Neuron (in vitro differentiated cells): ENCODE results near the gene DCAF4.

Source experiments
- H2AFZ ChIP-seq: one replicate; pipeline ENCODE4 v1.6.1; 2013; ENCODE audit warnings: low read depth, mild to moderate bottlenecking, inconsistent platforms, low read length, moderate library complexity
- H3K27me3 ChIP-seq: one replicate; pipeline ENCODE4 v1.6.1; 2013; ENCODE audit warnings: low read length; ENCODE audit not compliant: insufficient read depth
- H3K36me3 ChIP-seq: one replicate; pipeline ENCODE4 v1.6.1; 2013; ENCODE audit warnings: low read length; ENCODE audit not compliant: insufficient read depth
- H3K4me1 ChIP-seq: one replicate; pipeline ENCODE4 v1.6.1; 2013; ENCODE audit warnings: low read length; ENCODE audit not compliant: insufficient read depth
- H3K4me3 ChIP-seq: 2 replicates; pipeline ENCODE4 v1.5.1; 2013; ENCODE audit warnings: mild to moderate bottlenecking, low read length, moderate library complexity
- H3K9me3 ChIP-seq: one replicate; pipeline ENCODE4 v1.6.1; 2013; ENCODE audit warnings: low read length

The DCAF4 gene

GRCh38 chr14:72926292-72927028 is at the start of gene DCAF4:
TSS of gene DCAF4 (plus strand) at chr14:72926464. CDS start at chr14:72937979, 11,515 bp downstream.
- no peaks in the 10 kb centered on the region for H3K27me3 ChIP-seq
- H3K9me3 ChIP-seq, result no peaks in the 10 kb centered on the region
- H3K4me3 ChIP-seq, result peak within 1 kb of the TSS; percentile 90
- peaks cover 2% of the 10 kb centered on the region for H3K4me1 ChIP-seq
- no peaks in the 10 kb centered on the region for H3K36me3 ChIP-seq
- H2AFZ ChIP-seq, result peak within 1 kb of the TSS; percentile 93

- no peaks in the 10 kb centered on the region for H3K27me3 ChIP-seq
- peaks cover 3% of the 10 kb centered on the region for H3K4me1 ChIP-seq
- H3K4me3 ChIP-seq, result no peak overlapping the region
- peak overlapping the region; percentile 36 for H2AFZ ChIP-seq
- H3K9me3 ChIP-seq, result no peaks in the 10 kb centered on the region
- no peaks in the 10 kb centered on the region for H3K36me3 ChIP-seq
Observed at GRCh38 chr14:72876710-72877063, 49.6 kb upstream of the DCAF4 start.

DNA sequence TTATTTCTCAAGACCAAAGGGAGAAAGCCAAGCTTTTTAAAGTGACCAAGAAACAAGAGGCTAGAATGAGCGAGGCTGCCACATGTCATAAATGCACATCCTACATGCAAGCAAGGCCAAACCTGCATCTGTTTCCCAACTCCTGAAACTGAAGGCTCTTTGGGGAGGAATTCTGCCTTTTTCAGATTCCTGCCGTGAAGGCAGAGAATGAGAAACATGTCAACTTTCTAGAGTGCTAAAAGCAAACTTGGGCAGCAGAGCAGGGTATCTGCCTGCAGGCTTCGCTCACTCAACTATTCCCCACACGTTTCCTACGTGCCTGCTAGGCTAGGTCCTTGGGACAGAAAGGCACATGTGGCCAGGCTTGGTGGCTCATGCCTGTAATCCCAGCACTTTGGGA is 47.5 kb upstream of the DCAF4 start:
- no peaks in the 10 kb centered on the region for H3K36me3 ChIP-seq
- H3K4me3 ChIP-seq, result no peak overlapping the region
- H2AFZ ChIP-seq, result no peak overlapping the region
- peaks cover 3% of the 10 kb centered on the region for H3K4me1 ChIP-seq
- no peaks in the 10 kb centered on the region for H3K9me3 ChIP-seq
- no peaks in the 10 kb centered on the region for H3K27me3 ChIP-seq

DNA sequence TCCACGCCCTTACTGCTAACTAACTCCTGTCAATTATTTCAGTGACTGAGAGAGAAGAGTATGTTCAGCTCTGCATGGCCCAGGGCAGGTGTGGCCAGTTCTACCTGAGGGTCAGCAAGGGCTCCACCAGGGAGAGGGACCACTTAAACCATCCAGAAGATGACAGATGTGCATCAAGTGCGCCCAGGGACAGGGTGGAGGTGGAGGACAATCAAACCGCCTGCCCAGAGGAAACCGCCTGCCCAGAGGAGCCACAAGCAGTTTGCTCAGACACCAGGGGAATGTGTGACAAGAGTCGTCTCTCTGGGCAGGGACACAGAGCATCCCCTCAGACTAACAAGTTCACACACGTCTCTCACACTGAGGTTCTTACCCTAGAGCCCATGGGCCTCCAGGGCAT is 46.8 kb upstream of the DCAF4 start:
- no peaks in the 10 kb centered on the region for H3K27me3 ChIP-seq
- H3K9me3 ChIP-seq, result no peaks in the 10 kb centered on the region
- no peak overlapping the region for H2AFZ ChIP-seq
- peaks cover 3% of the 10 kb centered on the region for H3K4me1 ChIP-seq
- no peak overlapping the region for H3K4me3 ChIP-seq
- H3K36me3 ChIP-seq, result no peaks in the 10 kb centered on the region

- no peaks in the 10 kb centered on the region for H3K27me3 ChIP-seq
- H3K4me1 ChIP-seq, result peaks cover 3% of the 10 kb centered on the region
- H3K4me3 ChIP-seq, result no peak overlapping the region
- H2AFZ ChIP-seq, result no peak overlapping the region
- H3K36me3 ChIP-seq, result no peaks in the 10 kb centered on the region
- no peaks in the 10 kb centered on the region for H3K9me3 ChIP-seq
Observed at GRCh38 chr14:72880164-72880563, 46.1 kb upstream of the DCAF4 start.

DNA sequence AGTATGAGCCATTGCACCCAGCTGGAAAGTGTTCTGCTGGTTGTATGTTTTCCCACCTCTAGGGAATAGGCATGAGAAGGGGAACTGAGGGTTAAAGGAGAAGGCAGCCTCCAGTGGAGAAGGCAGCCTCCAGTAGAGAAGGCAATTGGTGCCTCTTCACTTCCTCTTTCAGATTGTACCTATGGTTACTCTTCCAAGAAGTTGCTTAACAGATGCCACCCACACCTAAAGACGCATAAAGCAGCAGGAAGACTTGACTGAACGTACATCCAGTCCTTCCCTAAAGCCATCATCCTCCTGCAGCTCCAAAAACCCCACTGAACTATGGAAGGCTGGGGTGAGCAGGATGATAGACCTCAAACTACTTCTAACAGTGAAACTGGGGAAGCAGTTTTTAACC is 45.4 kb upstream of the DCAF4 start:
- H3K27me3 ChIP-seq, result no peaks in the 10 kb centered on the region
- no peaks in the 10 kb centered on the region for H3K36me3 ChIP-seq
- H3K9me3 ChIP-seq, result no peaks in the 10 kb centered on the region
- H3K4me3 ChIP-seq, result no peak overlapping the region
- peaks cover 3% of the 10 kb centered on the region for H3K4me1 ChIP-seq
- H2AFZ ChIP-seq, result no peak overlapping the region

- Histone ChIP-seq H3K9me3 (no peaks in the 10 kb centered on the region), H3K27me3 (no peaks in the 10 kb centered on the region), H3K4me1 (peaks cover 3% of the 10 kb centered on the region), H2AFZ (no peak overlapping the region), H3K36me3 (no peaks in the 10 kb centered on the region), H3K4me3 (no peak overlapping the region)
Observed at GRCh38 chr14:72881543-72881942, 44.7 kb upstream of the DCAF4 start.

DNA sequence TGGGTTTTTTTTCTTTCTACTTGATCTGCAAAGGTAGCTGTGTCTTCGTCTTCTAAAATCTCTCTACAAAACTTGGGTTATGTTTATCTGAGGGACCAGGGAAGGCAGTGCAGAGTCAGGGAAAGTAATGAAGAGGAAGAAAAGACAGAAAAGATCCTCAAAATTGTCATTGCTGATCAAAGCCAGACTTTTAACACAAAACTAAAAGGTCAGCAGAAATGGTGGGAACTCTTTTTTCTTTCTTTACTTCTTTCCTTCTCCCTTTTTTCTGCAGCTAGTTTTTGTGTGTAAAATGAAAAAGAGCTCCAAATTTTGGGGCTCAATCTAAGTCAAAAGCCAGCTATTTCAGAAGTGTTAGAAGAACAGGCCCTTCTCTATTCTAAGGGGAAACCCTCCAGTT is 44.2 kb upstream of the DCAF4 start:
- H3K36me3 ChIP-seq, result no peaks in the 10 kb centered on the region
- no peak overlapping the region for H3K4me3 ChIP-seq
- H2AFZ ChIP-seq, result no peak overlapping the region
- no peaks in the 10 kb centered on the region for H3K4me1 ChIP-seq
- H3K9me3 ChIP-seq, result no peaks in the 10 kb centered on the region
- peaks cover 3% of the 10 kb centered on the region for H3K27me3 ChIP-seq

DNA sequence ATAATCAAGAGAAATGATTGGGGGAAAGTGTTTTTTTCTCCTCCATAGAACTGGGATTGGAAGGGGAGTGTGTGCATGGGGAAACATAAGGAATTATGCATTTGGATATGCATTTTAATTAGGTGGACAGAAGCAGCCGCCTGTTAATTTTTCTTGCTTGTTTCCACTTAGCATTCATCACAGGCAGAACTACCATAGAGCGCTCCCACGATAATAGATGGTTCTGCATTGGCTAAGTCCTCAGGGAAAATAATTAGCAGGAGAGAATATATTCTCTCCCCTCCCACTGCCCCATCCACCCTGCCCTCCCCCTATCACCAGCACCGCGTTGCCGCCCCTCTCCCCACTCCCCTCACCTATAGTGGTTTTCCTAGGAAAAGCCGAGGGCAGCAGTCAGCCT is 43.8 kb upstream of the DCAF4 start:
- Histone ChIP-seq H3K4me3 (no peak overlapping the region), H3K27me3 (peaks cover 5% of the 10 kb centered on the region), H3K4me1 (no peaks in the 10 kb centered on the region), H3K9me3 (no peaks in the 10 kb centered on the region), H3K36me3 (no peaks in the 10 kb centered on the region), H2AFZ (no peak overlapping the region)

- no peaks in the 10 kb centered on the region for H3K9me3 ChIP-seq
- no peaks in the 10 kb centered on the region for H3K36me3 ChIP-seq
- H2AFZ ChIP-seq, result no peak overlapping the region
- peaks cover 11% of the 10 kb centered on the region for H3K27me3 ChIP-seq
- no peaks in the 10 kb centered on the region for H3K4me1 ChIP-seq
- no peak overlapping the region for H3K4me3 ChIP-seq
Observed at GRCh38 chr14:72883109-72883508, 43.2 kb upstream of the DCAF4 start.

- H3K4me3 ChIP-seq, result no peak overlapping the region
- H3K36me3 ChIP-seq, result no peaks in the 10 kb centered on the region
- H3K9me3 ChIP-seq, result no peaks in the 10 kb centered on the region
Observed at GRCh38 chr14:72883961-72884360, 42.3 kb upstream of the DCAF4 start.

DNA sequence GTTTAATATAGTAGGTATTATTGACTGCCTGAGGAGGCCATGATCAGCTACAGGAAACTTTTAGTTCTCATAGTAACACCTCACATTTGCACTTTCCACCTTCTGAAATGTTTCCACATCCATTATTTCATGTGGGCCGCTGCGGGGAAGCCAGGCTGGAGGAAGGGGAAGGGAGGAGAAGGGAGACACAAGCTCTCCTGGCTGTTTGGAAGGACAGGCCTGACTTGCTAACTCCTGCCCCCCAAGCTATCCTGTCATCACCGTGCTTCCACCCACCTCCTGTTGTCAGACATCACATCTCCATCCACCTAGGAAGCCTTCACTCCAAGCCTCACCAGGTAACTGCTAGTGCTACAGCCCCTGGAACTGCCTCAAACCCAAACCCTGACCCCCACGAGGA is 41.9 kb upstream of the DCAF4 start:
- Histone ChIP-seq H3K36me3 (no peaks in the 10 kb centered on the region), H3K27me3 (peaks cover 19% of the 10 kb centered on the region), H3K4me1 (no peaks in the 10 kb centered on the region), H3K9me3 (no peaks in the 10 kb centered on the region), H2AFZ (no peak overlapping the region), H3K4me3 (no peak overlapping the region)

More at GRCh38 chr14:72883961-72884360, 42.3 kb upstream of the DCAF4 start:
- Histone ChIP-seq H3K27me3 (peaks cover 15% of the 10 kb centered on the region), H2AFZ (no peak overlapping the region), H3K4me1 (no peaks in the 10 kb centered on the region)

- H3K9me3 ChIP-seq, result no peaks in the 10 kb centered on the region
- H3K27me3 ChIP-seq, result peaks cover 48% of the 10 kb centered on the region
- no peak overlapping the region for H3K4me3 ChIP-seq
- no peaks in the 10 kb centered on the region for H3K36me3 ChIP-seq
- H3K4me1 ChIP-seq, result peaks cover 18% of the 10 kb centered on the region
- H2AFZ ChIP-seq, result no peak overlapping the region
Observed at GRCh38 chr14:72887514-72887913, 38.8 kb upstream of the DCAF4 start.

GRCh38 chr14:72888192-72888591 is 38.1 kb upstream of the DCAF4 start:
- no peaks in the 10 kb centered on the region for H3K9me3 ChIP-seq
- no peak overlapping the region for H3K4me3 ChIP-seq
- H3K36me3 ChIP-seq, result no peaks in the 10 kb centered on the region
- H2AFZ ChIP-seq, result no peak overlapping the region
- H3K27me3 ChIP-seq, result peaks cover 53% of the 10 kb centered on the region
- peaks cover 25% of the 10 kb centered on the region for H3K4me1 ChIP-seq
